Hepatocyte (in vitro differentiated cells): Measurements from ENCODE around the gene SEH1L.
"Not testable (repeated sequence)": the region's sequence is repeated elsewhere in the genome, so short reads cannot be mapped to it uniquely, and the experiment has no call there.

Experiments
- EZH2phosphoT487 ChIP-seq: fragments of 200-600 bp; sonication (generic); IDR thresholded peaks from one replicate; pipeline ENCODE4 v1.6.1; 2018; ENCODE audit warnings: antibody characterized with exemption, mild to moderate bottlenecking, low read depth, moderate library complexity; ENCODE audit not compliant: unreplicated experiment, severe bottlenecking
- TF ChIP-seq, protein P1 (sequence below): fragments of 200-600 bp; sonication (generic); IDR thresholded peaks from 2 replicates; pipeline ENCODE4 v1.5.1; 2016; ENCODE audit warnings: antibody characterized with exemption, mild to moderate bottlenecking; ENCODE audit not compliant: poor library complexity

DNA sequence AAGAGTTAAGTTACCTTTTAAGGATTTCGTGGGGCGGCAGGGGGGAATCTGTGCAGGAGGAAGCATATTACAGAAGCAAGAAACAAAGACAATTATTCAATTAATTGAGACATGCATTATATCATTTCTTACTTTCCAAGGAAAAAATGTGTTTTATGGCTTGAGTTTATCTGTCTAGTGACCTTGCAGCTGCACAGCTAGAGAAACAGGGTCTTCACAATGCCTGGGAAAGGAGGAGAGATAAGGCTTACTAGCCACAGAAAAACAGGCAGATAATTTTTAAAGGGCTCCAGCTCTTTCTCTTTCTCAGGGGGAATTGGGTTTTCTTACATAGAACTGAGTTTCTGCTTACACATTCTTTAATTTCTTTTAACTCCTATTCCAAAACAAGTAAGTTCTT, 49.5 kb downstream of the SEH1L start:
- TF ChIP-seq, protein P1, sequence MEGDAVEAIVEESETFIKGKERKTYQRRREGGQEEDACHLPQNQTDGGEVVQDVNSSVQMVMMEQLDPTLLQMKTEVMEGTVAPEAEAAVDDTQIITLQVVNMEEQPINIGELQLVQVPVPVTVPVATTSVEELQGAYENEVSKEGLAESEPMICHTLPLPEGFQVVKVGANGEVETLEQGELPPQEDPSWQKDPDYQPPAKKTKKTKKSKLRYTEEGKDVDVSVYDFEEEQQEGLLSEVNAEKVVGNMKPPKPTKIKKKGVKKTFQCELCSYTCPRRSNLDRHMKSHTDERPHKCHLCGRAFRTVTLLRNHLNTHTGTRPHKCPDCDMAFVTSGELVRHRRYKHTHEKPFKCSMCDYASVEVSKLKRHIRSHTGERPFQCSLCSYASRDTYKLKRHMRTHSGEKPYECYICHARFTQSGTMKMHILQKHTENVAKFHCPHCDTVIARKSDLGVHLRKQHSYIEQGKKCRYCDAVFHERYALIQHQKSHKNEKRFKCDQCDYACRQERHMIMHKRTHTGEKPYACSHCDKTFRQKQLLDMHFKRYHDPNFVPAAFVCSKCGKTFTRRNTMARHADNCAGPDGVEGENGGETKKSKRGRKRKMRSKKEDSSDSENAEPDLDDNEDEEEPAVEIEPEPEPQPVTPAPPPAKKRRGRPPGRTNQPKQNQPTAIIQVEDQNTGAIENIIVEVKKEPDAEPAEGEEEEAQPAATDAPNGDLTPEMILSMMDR = not testable (repeated sequence)
- not testable (repeated sequence) for TF ChIP-seq EZH2phosphoT487
